ENCODE data around the gene ALKBH5. TPM values are rescaled to one million over a fixed set of nuclear protein-coding genes. Genes with fewer than 3 reads are reported as not detected.

The ALKBH5 gene
- polyA plus RNA-seq, 1 of the 3 experiments (the other 2 are of a cell fraction), result 41.0 TPM

DNA sequence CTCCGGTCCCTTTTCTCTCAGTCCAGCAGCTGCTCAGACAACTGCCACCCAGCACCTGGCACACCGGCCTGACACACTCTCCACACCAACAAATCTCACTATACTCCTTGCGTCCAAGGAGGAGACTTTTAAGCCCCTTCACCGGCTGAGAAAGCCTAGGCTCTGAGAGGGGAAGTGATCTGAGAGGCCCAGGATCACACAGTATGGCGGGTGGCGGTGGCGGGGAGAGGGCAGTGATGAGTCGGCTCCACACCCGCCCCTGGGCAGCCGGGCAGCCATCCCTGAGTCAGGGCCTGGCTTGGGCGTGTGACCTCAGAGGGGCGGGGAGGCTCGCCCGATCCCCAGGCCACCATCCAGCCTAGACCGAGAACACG lies 74.3 kb downstream of the ALKBH5 start:
- Histone ChIP-seq H3K4me3 (ENCODE audit: low read depth in 2 of 2, low read length in 1 of 2) (peak overlapping the region; percentile 85 to 95), H3K27ac (ENCODE audit: low read depth in 2 of 2, low read length in 1 of 2) (peak overlapping the region; percentile 91 to 93), H3K36me3 (replicated peaks in 1 of 2; ENCODE audit: control insufficient read depth in 1 of 2, insufficient read depth in 2 of 2, low read length in 1 of 2) (peaks cover 15 to 37% of the 10 kb centered on the region in 2 experiments), H3K9me2 (no peaks in the 10 kb centered on the region), H2AFZ (ENCODE audit: low read depth) (peak overlapping the region; percentile 92; the same call in 1 of the 2 replicates), H3K27me3 (ENCODE audit: insufficient read depth) (no peaks in the 10 kb centered on the region), H3K4me2 (peak overlapping the region; percentile 94), H3K4me1 (ENCODE audit: control insufficient read depth in 1 of 2, insufficient read depth in 2 of 2, low read depth in 1 of 2, low read length in 1 of 2) (peaks cover 8 to 35% of the 10 kb centered on the region in 2 experiments; a peak in 2 of 4 replicates), H3K79me2 (ENCODE audit: insufficient read depth) (peaks cover 60% of the 10 kb centered on the region), H3F3A (replicated peaks; ENCODE audit: insufficient read depth) (peaks cover 12% of the 10 kb centered on the region), H3K9me3 (no peaks in the 10 kb centered on the region), H4K20me1 (ENCODE audit: insufficient read depth) (peaks cover 36% of the 10 kb centered on the region), H3K9ac (peak overlapping the region; percentile 99)
- peak; percentile 93 for DNase-seq
- CTCF ChIA-PET, result interaction anchor here (1.6 to 3.6 kb wide), 2 partner anchors 10 to 11 kb away, joined by 4 to 21 read pairs; no protein-coding TSS in a partner anchor
- WGBS (ENCODE audit: low lambda C conversion rate), result 0% methylated on average over 10 of the region's 16 CpGs
- TF ChIP-seq JUND (IDR thresholded peaks at IDR 0.05) (no peak), TCF12 (IDR thresholded peaks at IDR 0.05) (no peak; the same call in 1 of the 2 replicates), TAF1 (IDR thresholded peaks at IDR 0.05; ENCODE audit: borderline replicate concordance, low read depth, low read length) (0 out of 2 replicates have a peak, but pooled peaks have one; percentile 40), FOSL2 (IDR thresholded peaks at IDR 0.05; ENCODE audit: borderline replicate concordance, low read depth) (no peak), YY1 (IDR thresholded peaks at IDR 0.05; ENCODE audit: low read depth) (peak; percentile 68; the same call in 1 of the 2 replicates)
- TF ChIP-seq, protein P1, sequence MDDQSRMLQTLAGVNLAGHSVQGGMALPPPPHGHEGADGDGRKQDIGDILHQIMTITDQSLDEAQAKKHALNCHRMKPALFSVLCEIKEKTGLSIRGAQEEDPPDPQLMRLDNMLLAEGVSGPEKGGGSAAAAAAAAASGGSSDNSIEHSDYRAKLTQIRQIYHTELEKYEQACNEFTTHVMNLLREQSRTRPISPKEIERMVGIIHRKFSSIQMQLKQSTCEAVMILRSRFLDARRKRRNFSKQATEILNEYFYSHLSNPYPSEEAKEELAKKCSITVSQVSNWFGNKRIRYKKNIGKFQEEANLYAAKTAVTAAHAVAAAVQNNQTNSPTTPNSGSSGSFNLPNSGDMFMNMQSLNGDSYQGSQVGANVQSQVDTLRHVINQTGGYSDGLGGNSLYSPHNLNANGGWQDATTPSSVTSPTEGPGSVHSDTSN (IDR thresholded peaks at IDR 0.05), result no peak
- POLR2A ChIA-PET, result no interaction called here

DNA sequence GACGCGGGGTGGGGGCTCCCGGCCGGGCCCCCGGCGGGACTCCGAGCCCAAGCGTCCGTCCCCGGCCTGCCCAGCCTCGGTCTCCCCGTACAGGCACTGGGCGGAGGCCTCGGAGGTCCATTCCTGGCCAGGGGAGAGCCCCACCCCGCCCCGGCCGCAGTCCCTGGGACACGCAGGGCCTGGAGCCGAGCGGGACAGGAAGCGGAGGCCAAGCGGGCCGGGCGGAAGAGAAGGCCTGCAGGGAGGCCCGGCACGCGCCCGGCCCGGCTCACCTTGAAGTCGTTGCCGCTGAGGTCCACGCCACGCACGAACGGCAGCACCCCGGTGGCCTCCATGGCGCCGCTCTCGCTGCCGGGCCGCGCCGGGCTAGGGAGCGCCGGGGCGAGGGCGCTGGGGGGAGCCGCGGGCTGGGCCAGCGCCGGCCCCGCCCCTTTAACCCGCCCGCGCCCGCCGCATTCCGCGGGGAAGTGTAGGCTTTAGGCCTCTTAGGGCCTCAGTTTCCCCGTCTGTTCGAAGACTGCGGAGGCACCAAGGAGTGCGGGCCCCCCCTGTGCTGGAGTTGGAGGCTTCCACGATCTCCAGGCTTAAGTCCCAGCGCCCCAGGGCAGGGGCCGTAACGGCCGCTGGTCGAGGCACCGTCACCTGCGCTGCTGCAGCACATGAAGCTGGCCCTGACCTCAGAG lies 74.9 kb downstream of the ALKBH5 start, which contains the start of gene FLII:
Gene FLII, minus strand, starts transcription at position 383 of the 683 bp plus-strand sequence. Its CDS starts 48 bp downstream, at position 335.
- 0% methylated on average over 8 of the region's 71 CpGs for WGBS (ENCODE audit: low lambda C conversion rate)
- H3K4me1 ChIP-seq (ENCODE audit: control insufficient read depth in 1 of 2, insufficient read depth in 2 of 2, low read depth in 1 of 2, low read length in 1 of 2), result peaks cover 8 to 35% of the 10 kb centered on the region in 2 experiments; a peak in 2 of 4 replicates
- DNase-seq, result peak; percentile 89
- no peaks in the 10 kb centered on the region for H3K27me3 ChIP-seq (ENCODE audit: insufficient read depth)
- H3K4me2 ChIP-seq, result peak within 1 kb of the TSS; percentile 94
- peak within 1 kb of the TSS; percentile 85 to 95 for H3K4me3 ChIP-seq (ENCODE audit: low read depth in 2 of 2, low read length in 1 of 2)
- peaks cover 62% of the 10 kb centered on the region for H3K79me2 ChIP-seq (ENCODE audit: insufficient read depth)
- H3K36me3 ChIP-seq (replicated peaks in 1 of 2; ENCODE audit: control insufficient read depth in 1 of 2, insufficient read depth in 2 of 2, low read length in 1 of 2), result peaks cover 15 to 36% of the 10 kb centered on the region in 2 experiments
- H2AFZ ChIP-seq (ENCODE audit: low read depth), result peak within 1 kb of the TSS; percentile 92
- H4K20me1 ChIP-seq (ENCODE audit: insufficient read depth), result peaks cover 36% of the 10 kb centered on the region
- H3F3A ChIP-seq (replicated peaks; ENCODE audit: insufficient read depth), result peaks cover 12% of the 10 kb centered on the region
- ChIA-PET POLR2A (no interaction called here), CTCF (interaction anchor here (1.6 to 3.6 kb wide), 2 partner anchors 10 to 11 kb away, joined by 4 to 21 read pairs; no protein-coding TSS in a partner anchor)
- peak within 1 kb of the TSS; percentile 99 for H3K9ac ChIP-seq
- peak within 1 kb of the TSS; percentile 91 to 93 for H3K27ac ChIP-seq (ENCODE audit: low read depth in 2 of 2, low read length in 1 of 2)
- H3K9me2 ChIP-seq, result no peaks in the 10 kb centered on the region
- TF ChIP-seq, protein P1 (IDR thresholded peaks at IDR 0.05), result no peak
- TF ChIP-seq RAD21 (IDR thresholded peaks at IDR 0.05; ENCODE audit: low read length), result no peak
- peak; percentile 61; the same call in 1 of the 2 replicates for TF ChIP-seq POLR2AphosphoS5 (IDR thresholded peaks at IDR 0.05; ENCODE audit: low read depth, low read length)
- no peaks in the 10 kb centered on the region for H3K9me3 ChIP-seq

Other genes with a start within 250 kb of the ALKBH5 start
- 85.4 and 91.7 TPM in 2 replicates for gene TOM1L2, start 211.4 kb upstream of the ALKBH5 start, polyA plus RNA-seq (2012; rRNA removed)
- 3.6 and 5.5 TPM in 2 replicates for gene DRC3, start 211.0 kb upstream of the ALKBH5 start, polyA plus RNA-seq (2012; rRNA removed)
- 17.0 and 20.8 TPM in 2 replicates for gene ATPAF2, start 144.7 kb upstream of the ALKBH5 start, polyA plus RNA-seq (2012; rRNA removed)
- 4.3 and 4.4 TPM in 2 replicates for gene GID4, start 144.4 kb upstream of the ALKBH5 start, polyA plus RNA-seq (2012; rRNA removed)
- 39.9 and 43.9 TPM in 2 replicates for gene DRG2, start 95.9 kb upstream of the ALKBH5 start, polyA plus RNA-seq (2012; rRNA removed)
- gene MYO15A, start 75.1 kb upstream of the ALKBH5 start, polyA plus RNA-seq (2012; rRNA removed), result 0.15 and 0.43 TPM in 2 replicates
- 29.5 and 31.4 TPM in 2 replicates for gene LLGL1, start 41.8 kb downstream of the ALKBH5 start, polyA plus RNA-seq (2012; rRNA removed)
- 244 and 254 TPM in 2 replicates for gene FLII, start 74.9 kb downstream of the ALKBH5 start, polyA plus RNA-seq (2012; rRNA removed)
- gene MIEF2, start 76.8 kb downstream of the ALKBH5 start, polyA plus RNA-seq (2012; rRNA removed), result 12.7 and 16.8 TPM in 2 replicates
- 14.4 and 14.7 TPM in 2 replicates for gene TOP3A, start 131.2 kb downstream of the ALKBH5 start, polyA plus RNA-seq (2012; rRNA removed)
- 5.6 and 6.2 TPM in 2 replicates for gene SMCR8, start 131.5 kb downstream of the ALKBH5 start, polyA plus RNA-seq (2012; rRNA removed)
- 10.0 and 17.0 TPM in 2 replicates for gene SHMT1, start 179.7 kb downstream of the ALKBH5 start, polyA plus RNA-seq (2012; rRNA removed)
- not detected in 2 replicates for gene EVPLL, start 193.9 kb downstream of the ALKBH5 start, polyA plus RNA-seq (2012; rRNA removed)